Right lung (tissue), 5 donors: ENCODE measurements around the gene PLCB4. TPM values are rescaled to one million over a fixed set of nuclear protein-coding genes. Genes with fewer than 3 reads are reported as not detected.

ENCODE experiments used
- DNase-seq, 2 donors: peaks; one replicate each; pipeline ENCODE4 v3.0.0-alpha.2; 2013
- polyA plus RNA-seq, 5 donors: library from polyadenylated mRNA; unstranded; fragments of 120-200 nt; gene quantifications; one replicate each; pipeline versions ENCODE4 v1.2.1 to v1.2.3, GENCODE V29; 2013; ENCODE audit warnings: inconsistent platforms in 1 of 5, low replicate concordance in 1 of 5; ENCODE audit not compliant: insufficient read length in 5 of 5, insufficient read depth in 1 of 5

The PLCB4 gene
- polyA plus RNA-seq, 5 donors, result 6.1 to 14.8 (median 11.5) TPM

- no peak for DNase-seq
These were observed 250.9 kb downstream of the PLCB4 start for GRCh38 chr20:9319687-9320384.

GRCh38 chr20:9321007-9321406 lies 252.1 kb downstream of the PLCB4 start:
- DNase-seq, result no peak

GRCh38 chr20:9322661-9323060 lies 253.8 kb downstream of the PLCB4 start:
- no peak for DNase-seq

- DNase-seq, result no peak
These were observed 254.7 kb downstream of the PLCB4 start for GRCh38 chr20:9323622-9324021.

- no peak for DNase-seq
These were observed 260.6 kb downstream of the PLCB4 start for GRCh38 chr20:9329355-9330101.

- DNase-seq, result no peak
These were observed 261.3 kb downstream of the PLCB4 start for GRCh38 chr20:9330151-9330550.

GRCh38 chr20:9331707-9332435 lies 263.0 kb downstream of the PLCB4 start:
- no peak for DNase-seq

- no peak for DNase-seq
These were observed 264.0 kb downstream of the PLCB4 start for GRCh38 chr20:9332791-9333479.

- DNase-seq, result no peak
These were observed 266.0 kb downstream of the PLCB4 start for GRCh38 chr20:9334866-9335265.

GRCh38 chr20:9338101-9338500 lies 269.2 kb downstream of the PLCB4 start:
- no peak for DNase-seq

GRCh38 chr20:9339708-9340107 lies 270.8 kb downstream of the PLCB4 start:
- DNase-seq, result no peak

- no peak for DNase-seq
These were observed 273.8 kb downstream of the PLCB4 start for GRCh38 chr20:9342651-9343050.

- DNase-seq, result peak in 1 of 2 donors; percentile 27
These were observed 275.4 kb downstream of the PLCB4 start for GRCh38 chr20:9344083-9344920.

- DNase-seq, result no peak
These were observed 279.4 kb downstream of the PLCB4 start for GRCh38 chr20:9348316-9348715.

GRCh38 chr20:9348747-9349146 lies 279.9 kb downstream of the PLCB4 start:
- no peak for DNase-seq

- DNase-seq, result no peak
These were observed 280.4 kb downstream of the PLCB4 start for GRCh38 chr20:9349249-9349648.

- no peak for DNase-seq
These were observed 283.9 kb downstream of the PLCB4 start for GRCh38 chr20:9352739-9353138.

GRCh38 chr20:9353180-9353915 lies 284.5 kb downstream of the PLCB4 start:
- DNase-seq, result no peak

GRCh38 chr20:9353916-9354276 lies 285.0 kb downstream of the PLCB4 start:
- DNase-seq, result no peak

GRCh38 chr20:9354579-9354978 lies 285.7 kb downstream of the PLCB4 start:
- DNase-seq, result no peak

- DNase-seq, result no peak
These were observed 289.1 kb downstream of the PLCB4 start for GRCh38 chr20:9358001-9358400.
